Adrenal gland (tissue), 12 donors: ENCODE data around the gene TINCR. TPM values are rescaled to one million over a fixed set of nuclear protein-coding genes. Genes with fewer than 3 reads are reported as not detected.

Source experiments
- DNase-seq, 7 donors: peaks; one replicate each; pipeline ENCODE4 v3.0.0-alpha.2; 2019 to 2020
- H3K27ac ChIP-seq, 5 donors: fragments of 200-600 bp; sonication (generic) in 4 of 5; 1 replicate in 3 of 5; 2 replicates in 2 of 5; pipeline versions ENCODE4 v1.5.1 to v1.8.0; 2016 to 2020; ENCODE audit warnings: mild to moderate bottlenecking in 1 of 5
- H3K27me3 ChIP-seq: fragments of 200-600 bp; 2 replicates; pipeline ENCODE4 v1.8.0; 2021
- H3K36me3 ChIP-seq, 2 donors: fragments of 200-600 bp; replicated peaks in 1 of 2; 1 replicate in 1 of 2; 2 replicates in 1 of 2; pipeline versions ENCODE4 v1.5.1 to v1.8.0; 2018 to 2022
- H3K4me1 ChIP-seq, 2 donors: fragments of 200-600 bp; replicated peaks in 1 of 2; 1 replicate in 1 of 2; 2 replicates in 1 of 2; pipeline versions ENCODE4 v1.5.1 to v1.8.0; 2018 to 2021
- H3K4me3 ChIP-seq, 4 donors: fragments of 200-600 bp; sonication (generic) in 3 of 4; one replicate each; pipeline ENCODE4 v1.5.1; 2016 to 2018
- H3K9me3 ChIP-seq, 3 donors: fragments of 200-600 bp; sonication (generic) in 1 of 3; replicated peaks in 1 of 3; 1 replicate in 2 of 3; 2 replicates in 1 of 3; pipeline versions ENCODE4 v1.5.1 to v1.8.0; 2016 to 2021
- POLR2A ChIP-seq, 2 donors: fragments of 450-650 bp; IDR thresholded peaks; one replicate each; pipeline ENCODE4 v1.6.1; 2017; ENCODE audit warnings: antibody characterized with exemption in 2 of 2, mild to moderate bottlenecking in 2 of 2, moderate library complexity in 1 of 2
- WGBS, 4 donors: extraction: QIAGEN DNeasy Blood & Tissue Kit in 2 of 4; methylation state at CpG; one replicate each; pipeline versions ENCODE4 v1.1.5 to v1.1.7; 2013 to 2017; 5-methylcytosine and 5-hydroxymethylcytosine counted together
- intact Hi-C, 2 donors: fragments of 100-400 bp; cut with DNase I; formaldehyde crosslinking; loops; one replicate each; pipeline versions ENCODE4 v1.14.1 to v1.15.0; 2022 to 2023
- polyA plus RNA-seq, 3 donors: library from polyadenylated mRNA; stranded (reverse); fragments of 200-250 nt in 2 of 3; fragments of 350-450 nt in 1 of 3; fragmentation: Illumina TruSeq in 1 of 3; extraction: RNeasy Lipid Tissue Mini Kit (QIAGEN cat#74804) in 1 of 3; gene quantifications; one replicate each; pipeline ENCODE4 v1.2.3, GENCODE V29; 2013 to 2014
- total RNA-seq, 9 donors: library from RNA; depleted of rRNA in 4 of 9; stranded (reverse); fragments of >200 nt in 4 of 9; fragments of 120-200 nt in 1 of 9; fragmentation: NEBNext Ultra II Directional in 1 of 9; extraction: Animal tissue kit (Norgen Biotek cat#: 25700) in 1 of 9; gene quantifications; one replicate each; pipeline versions ENCODE4 v1.1.0 to v1.2.4, GENCODE V29; 2013 to 2023
- TF ChIP-seq, protein P1 (sequence below), 6 experiments: fragments of 450-650 bp in 4 of 6; fragments of 200-600 bp in 2 of 6; sonication (generic) in 1 of 6; IDR thresholded peaks; 1 replicate in 5 of 6; 2 replicates in 1 of 6; pipeline versions ENCODE4 v1.5.1 to v1.8.0; 2016 to 2021; ENCODE audit warnings: antibody characterized with exemption in 6 of 6, mild to moderate bottlenecking in 2 of 6, moderate library complexity in 1 of 6
- donor health status: healthy with polysubstance abuse.
- donor health status: Bipolar disorder and iron deficiency.
- donor health status: DM: yes; HTN: yes; CAD: no.
- donor health status: DM: no; HTN: no; CAD: no.
- donor health status: DM: no; HTN: no; CAD: no.
- donor health status: DM: yes; HTN: yes; CAD: no.

Gene TINCR
- total and polyA plus RNA-seq, 12 donors = 0.22 to 3.0 (median 0.77) TPM; not detected in 3

DNA sequence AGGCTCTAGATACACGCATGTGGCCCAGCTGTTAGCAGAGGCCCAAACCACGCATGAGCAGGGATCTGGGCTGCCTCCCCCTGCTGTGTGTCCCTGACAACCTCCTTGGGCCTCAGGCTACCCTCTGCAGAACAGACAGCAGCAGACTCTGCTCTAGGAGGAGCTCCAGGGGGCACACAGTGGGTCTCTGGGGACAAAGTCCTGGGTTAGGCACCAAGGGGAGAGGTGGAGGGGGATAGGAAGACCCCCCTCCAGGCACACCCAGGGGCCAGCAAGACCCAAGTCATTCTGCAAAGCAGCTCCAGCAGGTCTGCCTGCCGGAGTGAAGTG lies 8.0 kb downstream of the TINCR start:
- Histone ChIP-seq H3K27ac (no peak overlapping the region), H3K4me1 (no peaks in the 10 kb centered on the region), H3K9me3 (peaks cover 0 to 6% (median 0%) of the 10 kb centered on the region in 3 donors), H3K4me3 (no peak overlapping the region), H3K27me3 (no peaks in the 10 kb centered on the region), H3K36me3 (no peaks in the 10 kb centered on the region)
- DNase-seq = peak in 1 of 7 donors; percentile 71
- WGBS, 4 donors = 48 to 59% (median 52%) methylated on average over 2 to 3 of the region's 3 CpGs; no CpG with 5 or more reads in 1 of the 4 donors
- no peak for TF ChIP-seq POLR2A (IDR thresholded peaks at IDR 0.05)
- TF ChIP-seq, protein P1, sequence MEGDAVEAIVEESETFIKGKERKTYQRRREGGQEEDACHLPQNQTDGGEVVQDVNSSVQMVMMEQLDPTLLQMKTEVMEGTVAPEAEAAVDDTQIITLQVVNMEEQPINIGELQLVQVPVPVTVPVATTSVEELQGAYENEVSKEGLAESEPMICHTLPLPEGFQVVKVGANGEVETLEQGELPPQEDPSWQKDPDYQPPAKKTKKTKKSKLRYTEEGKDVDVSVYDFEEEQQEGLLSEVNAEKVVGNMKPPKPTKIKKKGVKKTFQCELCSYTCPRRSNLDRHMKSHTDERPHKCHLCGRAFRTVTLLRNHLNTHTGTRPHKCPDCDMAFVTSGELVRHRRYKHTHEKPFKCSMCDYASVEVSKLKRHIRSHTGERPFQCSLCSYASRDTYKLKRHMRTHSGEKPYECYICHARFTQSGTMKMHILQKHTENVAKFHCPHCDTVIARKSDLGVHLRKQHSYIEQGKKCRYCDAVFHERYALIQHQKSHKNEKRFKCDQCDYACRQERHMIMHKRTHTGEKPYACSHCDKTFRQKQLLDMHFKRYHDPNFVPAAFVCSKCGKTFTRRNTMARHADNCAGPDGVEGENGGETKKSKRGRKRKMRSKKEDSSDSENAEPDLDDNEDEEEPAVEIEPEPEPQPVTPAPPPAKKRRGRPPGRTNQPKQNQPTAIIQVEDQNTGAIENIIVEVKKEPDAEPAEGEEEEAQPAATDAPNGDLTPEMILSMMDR (IDR thresholded peaks at IDR 0.05) = no peak
- intact Hi-C loops = loop anchor here in 1 of 2 donors (10.0 kb wide), 1 partner anchor 215 kb away; the partner anchor contains the start of gene PTPRS

DNA sequence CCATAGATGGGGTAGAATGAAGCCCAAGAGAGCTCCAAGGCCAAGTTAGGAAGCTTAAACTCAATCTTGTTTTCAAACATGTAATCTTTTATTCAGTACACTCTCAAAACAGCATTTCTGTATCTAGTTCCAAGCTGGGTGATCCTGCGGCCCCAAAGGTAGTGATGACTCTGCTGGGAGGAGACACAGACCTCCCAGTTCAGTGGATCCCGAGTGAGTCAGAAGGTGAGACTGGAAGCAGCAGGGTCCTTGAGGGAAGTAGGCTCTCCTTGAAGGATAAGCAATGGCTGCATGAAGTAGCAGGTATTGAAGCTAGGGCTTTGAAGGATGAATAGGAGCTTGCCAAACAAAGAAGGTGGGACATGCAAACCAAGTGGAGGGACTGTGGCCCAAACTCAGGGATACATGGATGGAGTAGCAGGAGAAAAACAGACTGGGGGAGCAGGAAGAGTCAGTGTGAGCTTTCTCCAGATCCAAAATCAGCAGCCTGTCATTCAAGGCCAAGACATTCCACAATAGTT lies 9.6 kb downstream of the TINCR start:
- no peak for DNase-seq
- no peaks in the 10 kb centered on the region for H3K4me1 ChIP-seq
- intact Hi-C loops = no loop called here
- H3K27ac ChIP-seq = no peak overlapping the region
- no peak overlapping the region for H3K4me3 ChIP-seq
- H3K36me3 ChIP-seq = no peaks in the 10 kb centered on the region
- TF ChIP-seq, protein P1 (IDR thresholded peaks at IDR 0.05) = no peak
- no peak for TF ChIP-seq POLR2A (IDR thresholded peaks at IDR 0.05)
- 76 to 89% (median 82%) methylated on average over 2 of the region's 2 CpGs for WGBS, 4 donors
- no peaks in the 10 kb centered on the region for H3K27me3 ChIP-seq
- peaks cover 0 to 6% (median 0%) of the 10 kb centered on the region in 3 donors for H3K9me3 ChIP-seq

DNA sequence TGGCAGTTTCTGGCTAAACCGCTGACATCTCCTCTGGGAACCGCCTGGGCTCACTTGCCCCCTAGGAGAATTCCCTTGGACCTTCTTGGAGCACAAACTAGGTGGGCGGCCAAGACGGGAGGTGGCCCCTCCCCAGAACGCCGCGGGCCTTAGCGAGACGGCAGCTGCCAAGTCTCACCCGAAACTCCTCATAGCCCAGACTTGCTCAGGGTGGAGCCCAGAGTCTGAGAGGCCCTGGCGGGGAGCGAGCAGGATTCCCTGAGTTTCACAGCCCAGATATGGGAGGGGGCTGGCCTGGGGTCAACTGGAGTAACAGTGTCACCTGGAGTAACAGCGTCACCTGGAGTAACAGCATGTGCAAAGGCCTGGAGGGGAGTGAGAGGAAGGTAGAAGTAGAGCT lies 10.1 kb downstream of the TINCR start:
- Histone ChIP-seq H3K9me3 (peaks cover 0 to 6% (median 0%) of the 10 kb centered on the region in 3 donors), H3K27ac (no peak overlapping the region), H3K36me3 (no peaks in the 10 kb centered on the region), H3K4me3 (no peak overlapping the region), H3K27me3 (no peaks in the 10 kb centered on the region), H3K4me1 (no peaks in the 10 kb centered on the region)
- TF ChIP-seq POLR2A (IDR thresholded peaks at IDR 0.05) = no peak
- TF ChIP-seq, protein P1 (IDR thresholded peaks at IDR 0.05) = no peak
- 44 to 75% (median 69%) methylated on average over 8 to 13 of the region's 13 CpGs for WGBS, 4 donors
- intact Hi-C loops = no loop called here
- DNase-seq = no peak

DNA sequence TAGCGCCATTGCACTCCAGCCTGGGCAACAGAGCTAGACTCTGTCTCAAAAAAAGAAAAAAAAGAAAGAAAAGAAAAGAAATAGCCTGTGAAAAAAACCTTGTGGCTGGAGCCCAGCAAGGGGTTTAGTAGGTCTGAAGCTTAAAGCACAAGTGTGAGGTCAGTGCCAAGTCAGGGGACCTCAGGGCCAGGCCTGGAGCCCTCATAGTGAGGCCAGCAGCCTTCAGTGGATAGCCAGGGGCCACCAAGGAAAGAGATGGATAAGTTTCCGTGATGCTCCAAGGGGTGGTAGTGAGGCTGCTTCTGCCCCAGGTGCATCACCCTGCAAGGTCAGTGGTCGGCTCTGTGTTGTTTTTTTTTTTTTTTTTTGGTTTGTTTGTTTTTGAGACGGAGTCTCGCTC lies 12.9 kb downstream of the TINCR start:
- 71 to 86% (median 82%) methylated on average over 5 of the region's 5 CpGs for WGBS, 4 donors
- intact Hi-C loops = no loop called here
- no peak for DNase-seq

More for the DNA sequence above, 12.9 kb downstream of the TINCR start:
- no peaks in the 10 kb centered on the region for H3K9me3 ChIP-seq
- H3K4me1 ChIP-seq = no peaks in the 10 kb centered on the region
- no peak overlapping the region for H3K4me3 ChIP-seq
- TF ChIP-seq, protein P1 (IDR thresholded peaks at IDR 0.05) = no peak
- no peak for TF ChIP-seq POLR2A (IDR thresholded peaks at IDR 0.05)
- no peaks in the 10 kb centered on the region for H3K36me3 ChIP-seq
- no peak overlapping the region for H3K27ac ChIP-seq
- H3K27me3 ChIP-seq = no peaks in the 10 kb centered on the region
